Endothelial cell of umbilical vein (primary cell): Measurements from ENCODE around the gene LSMEM2. TPM values are rescaled to one million over a fixed set of nuclear protein-coding genes. Genes with fewer than 3 reads are reported as not detected.

Experiments
- BruUV-seq: library from RNA; stranded (reverse); fragments of 400-500 nt; replicated peaks from 2 replicates; lab custom pipeline; 2021; lab: Mats Ljungman, UMichigan
- CTCF ChIA-PET: fragments of 300-600, 350-600 bp; sonication (Branson Sonifier 250); formaldehyde crosslinking; loops from one replicate; lab custom pipeline; 2021; ENCODE audit warnings: antibody characterized with exemption, inconsistent platforms; lab: Charles Lee
- POLR2A ChIA-PET: fragments of 300-600, 350-600 bp; sonication (Branson Sonifier 250); formaldehyde crosslinking; loops from one replicate; lab custom pipeline; 2021; ENCODE audit warnings: antibody characterized with exemption, inconsistent platforms; lab: Charles Lee
- DNase-seq: peaks from one replicate; pipeline ENCODE4 v3.0.0-alpha.2; 2011; ENCODE audit warnings: low read depth, low spot score
- FAIRE-seq: peaks from 2 replicates; lab custom pipeline; 2011; peaks lifted over from hg19 to GRCh38; lab: Jason Lieb, UNC
- H2AFZ ChIP-seq: 2 replicates; pipeline ENCODE4 v1.6.0; 2012; ENCODE audit warnings: low read depth, low read length, control low read depth, inconsistent platforms
- H3K27ac ChIP-seq: 2 replicates; pipeline ENCODE4 v1.5.1; 2011; ENCODE audit warnings: low read depth, mild to moderate bottlenecking, control low read depth, low read length, moderate library complexity; ENCODE audit not compliant: insufficient read depth
- H3K27me3 ChIP-seq, 2 experiments: 2 replicates each; pipeline versions ENCODE4 v1.6.0 to v1.6.1; 2011; ENCODE audit warnings: low read length in 2 of 2, mixed read lengths in 1 of 2; ENCODE audit not compliant: control insufficient read depth in 2 of 2, insufficient read depth in 2 of 2
- H3K36me3 ChIP-seq, 2 experiments: 2 replicates in 1 of 2; 3 replicates in 1 of 2; pipeline ENCODE4 v1.5.1; 2011; ENCODE audit warnings: low read length in 2 of 2, mild to moderate bottlenecking in 1 of 2, moderate library complexity in 1 of 2; ENCODE audit not compliant: control insufficient read depth in 2 of 2, insufficient read depth in 2 of 2; ENCODE audit errors: extremely low read depth in 1 of 2
- H3K4me1 ChIP-seq: 3 replicates; pipeline ENCODE4 v1.5.1; 2011; ENCODE audit warnings: mild to moderate bottlenecking, low read length; ENCODE audit not compliant: control insufficient read depth, insufficient read depth; ENCODE audit errors: extremely low read depth
- H3K4me2 ChIP-seq: 2 replicates; pipeline ENCODE4 v1.6.1; 2011; ENCODE audit warnings: low read length, control low read depth, mixed read lengths; ENCODE audit not compliant: insufficient read depth
- H3K4me3 ChIP-seq, 3 experiments: fragments of 200-600 bp in 1 of 3; sonication (generic), shearing (Covaris generic) in 1 of 3; replicated peaks in 1 of 3; 2 replicates each; pipeline ENCODE4 v1.5.1; 2011 to 2016; ENCODE audit warnings: control low read depth in 3 of 3, low read length in 3 of 3, mild to moderate bottlenecking in 2 of 3, inconsistent platforms in 1 of 3, low read depth in 1 of 3, moderate library complexity in 1 of 3; ENCODE audit not compliant: insufficient read depth in 1 of 3
- H3K79me2 ChIP-seq: 2 replicates; pipeline ENCODE4 v1.6.0; 2012; ENCODE audit warnings: low read length, inconsistent platforms; ENCODE audit not compliant: control insufficient read depth, insufficient read depth
- H3K9ac ChIP-seq: replicated peaks from 2 replicates; pipeline ENCODE3; 2011; ENCODE audit warnings: low read length, control low read depth; ENCODE audit not compliant: insufficient read depth; ENCODE audit errors: extremely low read depth
- H3K9me1 ChIP-seq: replicated peaks from 3 replicates; pipeline ENCODE4 v1.6.0; 2011; ENCODE audit warnings: mild to moderate bottlenecking, low read length; ENCODE audit not compliant: control insufficient read depth, insufficient read depth; ENCODE audit errors: extremely low read depth
- H3K9me3 ChIP-seq: replicated peaks from 2 replicates; pipeline ENCODE4 v1.5.1; 2012; ENCODE audit warnings: low read length, inconsistent platforms; ENCODE audit not compliant: control insufficient read depth, insufficient read depth
- H4K20me1 ChIP-seq: replicated peaks from 2 replicates; pipeline ENCODE3; 2011; ENCODE audit warnings: mild to moderate bottlenecking, low read length; ENCODE audit not compliant: control insufficient read depth, insufficient read depth; ENCODE audit errors: extremely low read depth
- EZH2 ChIP-seq: IDR thresholded peaks from 2 replicates; pipeline ENCODE4 v1.6.1; 2012; ENCODE audit warnings: borderline replicate concordance, low read depth, mild to moderate bottlenecking, moderate library complexity, low read length, inconsistent platforms; ENCODE audit not compliant: severe bottlenecking
- GATA2 ChIP-seq: IDR thresholded peaks from 2 replicates; pipeline ENCODE4 v1.7.0; 2011; ENCODE audit warnings: low read depth, mild to moderate bottlenecking, moderate library complexity, mixed read lengths, low read length; ENCODE audit not compliant: insufficient read length, insufficient read depth
- JUN ChIP-seq: IDR thresholded peaks from 2 replicates; pipeline ENCODE4 v1.6.1; 2011; ENCODE audit warnings: borderline replicate concordance, low read depth; ENCODE audit not compliant: insufficient read length, insufficient read depth
- POLR2A ChIP-seq: IDR thresholded peaks from 2 replicates; pipeline ENCODE4 v1.6.1; 2012; ENCODE audit warnings: low read depth, mild to moderate bottlenecking, control low read depth, low read length
- POLR2AphosphoS5 ChIP-seq: IDR thresholded peaks from 2 replicates; pipeline ENCODE4 v1.6.1; 2012; ENCODE audit warnings: low read depth, mild to moderate bottlenecking, control low read depth, low read length, moderate library complexity; ENCODE audit not compliant: insufficient read depth
- dilution Hi-C: fragments of 300-500 bp; cut with MboI; formaldehyde crosslinking; loops from one replicate; pipeline ENCODE4 v1.15.0; 2019; ENCODE audit warnings: low sequenced_read_pairs; ENCODE audit not compliant: extremely low pct_ligation_motif_present
- intact Hi-C: fragments of 100-400 bp; cut with micrococcal nuclease; formaldehyde crosslinking; loops from one replicate; pipeline ENCODE4 v1.10.0; 2022
- polyA plus RNA-seq, 4 experiments: library from polyadenylated mRNA; depleted of rRNA in 3 of 4; stranded (reverse) in 3 of 4; unstranded in 1 of 4; fragments of >200 nt; gene quantifications; 2 replicates each; pipeline versions ENCODE4 v1.2.1 to v1.2.3, GENCODE V29; 2011 to 2012; ENCODE audit warnings: missing spikeins in 1 of 4
- total RNA-seq: library from RNA; stranded (reverse); gene quantifications from 2 replicates; pipeline ENCODE4 v1.2.3, GENCODE V29; 2021
- TF ChIP-seq, protein P1 (sequence below), 2 donors: IDR thresholded peaks; 1 replicate in 1 of 2; 2 replicates in 1 of 2; pipeline ENCODE4 v1.5.1; 2011; ENCODE audit warnings: low read length in 2 of 2, mild to moderate bottlenecking in 2 of 2, moderate library complexity in 2 of 2, control low read depth in 1 of 2, inconsistent platforms in 1 of 2, low read depth in 1 of 2; ENCODE audit not compliant: insufficient read depth in 1 of 2; ENCODE audit errors: extremely low read depth in 1 of 2
- TF ChIP-seq, protein P2 (sequence below): IDR thresholded peaks from 2 replicates; pipeline ENCODE4 v1.6.1; 2011; ENCODE audit not compliant: insufficient read depth, insufficient read length

Gene LSMEM2
- total and polyA plus RNA-seq, 2 donors (not counting 3 experiments of a cell fraction or from before 2014, with no cell fraction given): not detected

DNA sequence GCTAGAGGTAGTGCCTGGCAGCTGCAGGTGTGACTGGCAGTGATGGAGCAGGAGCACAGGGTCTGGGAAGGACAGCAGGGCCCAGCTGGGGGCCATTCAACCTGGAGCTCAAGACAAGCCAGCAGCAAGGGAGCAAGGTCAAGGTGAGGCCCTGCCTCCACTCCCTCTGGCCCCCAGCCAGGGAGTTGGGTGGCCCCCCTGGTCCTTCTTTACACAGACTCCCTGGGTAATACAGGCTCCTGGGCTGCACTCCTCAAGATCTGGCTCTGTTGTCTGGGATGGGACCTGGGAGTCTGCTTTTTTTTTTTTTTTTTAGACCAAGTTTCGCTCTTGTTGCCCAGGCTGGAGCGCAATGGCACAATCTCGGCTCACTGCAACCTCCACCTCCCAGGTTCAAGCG is 28.4 kb upstream of the LSMEM2 start:
- POLR2A ChIA-PET: interaction anchor here (0.9 to 1.3 kb wide), 2 partner anchors 7 to 15 kb away, joined by 3 to 4 read pairs; no protein-coding TSS in a partner anchor
- H3K9me3 ChIP-seq: no peaks in the 10 kb centered on the region
- CTCF ChIA-PET: interaction anchor here (0.7 to 3.0 kb wide), 5 partner anchors 9 to 71 kb away, joined by 3 to 17 read pairs (median 3); partner anchors contain the start of gene GNAI2
- H2AFZ ChIP-seq: no peak overlapping the region
- TF ChIP-seq JUN: no peak
- no peak for TF ChIP-seq GATA2
- TF ChIP-seq POLR2A: no peak
- TF ChIP-seq, protein P1, sequence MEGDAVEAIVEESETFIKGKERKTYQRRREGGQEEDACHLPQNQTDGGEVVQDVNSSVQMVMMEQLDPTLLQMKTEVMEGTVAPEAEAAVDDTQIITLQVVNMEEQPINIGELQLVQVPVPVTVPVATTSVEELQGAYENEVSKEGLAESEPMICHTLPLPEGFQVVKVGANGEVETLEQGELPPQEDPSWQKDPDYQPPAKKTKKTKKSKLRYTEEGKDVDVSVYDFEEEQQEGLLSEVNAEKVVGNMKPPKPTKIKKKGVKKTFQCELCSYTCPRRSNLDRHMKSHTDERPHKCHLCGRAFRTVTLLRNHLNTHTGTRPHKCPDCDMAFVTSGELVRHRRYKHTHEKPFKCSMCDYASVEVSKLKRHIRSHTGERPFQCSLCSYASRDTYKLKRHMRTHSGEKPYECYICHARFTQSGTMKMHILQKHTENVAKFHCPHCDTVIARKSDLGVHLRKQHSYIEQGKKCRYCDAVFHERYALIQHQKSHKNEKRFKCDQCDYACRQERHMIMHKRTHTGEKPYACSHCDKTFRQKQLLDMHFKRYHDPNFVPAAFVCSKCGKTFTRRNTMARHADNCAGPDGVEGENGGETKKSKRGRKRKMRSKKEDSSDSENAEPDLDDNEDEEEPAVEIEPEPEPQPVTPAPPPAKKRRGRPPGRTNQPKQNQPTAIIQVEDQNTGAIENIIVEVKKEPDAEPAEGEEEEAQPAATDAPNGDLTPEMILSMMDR (IDR thresholded peaks at IDR 0.05; ENCODE audit: extremely low read depth in 1 of 2, insufficient read depth in 1 of 2, low read depth in 1 of 2, low read length in 2 of 2): no peak
- TF ChIP-seq EZH2: no peak
- TF ChIP-seq POLR2AphosphoS5: no peak
- TF ChIP-seq, protein P2, sequence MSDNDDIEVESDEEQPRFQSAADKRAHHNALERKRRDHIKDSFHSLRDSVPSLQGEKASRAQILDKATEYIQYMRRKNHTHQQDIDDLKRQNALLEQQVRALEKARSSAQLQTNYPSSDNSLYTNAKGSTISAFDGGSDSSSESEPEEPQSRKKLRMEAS: no peak
- H3K4me3 ChIP-seq: no peak overlapping the region
- FAIRE-seq (no peak), DNase-seq (no peak)
- intact Hi-C loops: no loop called here
- dilution Hi-C loops: no loop called here
- H3K9me1 ChIP-seq: no peaks in the 10 kb centered on the region
- no peaks in the 10 kb centered on the region for H3K27me3 ChIP-seq
- H3K36me3 ChIP-seq: peaks cover 6 to 45% of the 10 kb centered on the region in 2 experiments
- H3K79me2 ChIP-seq: peaks cover 85% of the 10 kb centered on the region
- H3K4me2 ChIP-seq: no peak overlapping the region
- peaks cover 88% of the 10 kb centered on the region for H3K4me1 ChIP-seq
- BruUV-seq: no TSS peak
- H3K27ac ChIP-seq: no peak overlapping the region
- H3K9ac ChIP-seq: no peak overlapping the region
- no peaks in the 10 kb centered on the region for H4K20me1 ChIP-seq
